ENCODE measurements around the gene APH1A. TPM values are rescaled to one million over a fixed set of nuclear protein-coding genes. Genes with fewer than 3 reads are reported as not detected.
"Not testable (repeated sequence)": the region's sequence is repeated elsewhere in the genome, so short reads cannot be mapped to it uniquely, and the experiment has no call there.

Gene APH1A
- total RNA-seq (2022), result 93.8 and 96.7 TPM in 2 replicates
- Bru-seq, nascent RNA, result percentile 80 among the genes with signal in this experiment
- percentile 93 among the genes with signal in this experiment for BruChase-seq, experiment 1, labeled RNA remaining after a 2-hour chase
- percentile 98 among the genes with signal in this experiment for BruChase-seq, experiment 2, labeled RNA remaining after a 6-hour chase
- long read RNA-seq, transcript APH1A-202 (6 exons, 2,353 nt), result major isoform, 15 of 47 reads
- long read RNA-seq, partial matches to known transcripts, result 6 of 47 reads
- long read RNA-seq, other reads (novel, unspliced or antisense), result 22 of 47 reads

GRCh38 chr1:150268705-150269403 is at the start of gene APH1A:
Gene APH1A (minus strand): TSS chr1:150269016. CDS start chr1:150268810, 206 bp downstream.
- Mint-ChIP-seq H3K9me3 (ENCODE audit: unreplicated experiment) (no peaks in the 10 kb centered on the region), H3K27ac (ENCODE audit: unreplicated experiment) (peak within 1 kb of the TSS; percentile 60), H3K36me3 (ENCODE audit: insufficient read depth, unreplicated experiment) (peaks cover 5% of the 10 kb centered on the region), H3K4me1 (ENCODE audit: low read depth, unreplicated experiment) (peaks cover 14% of the 10 kb centered on the region), H3K4me3 (ENCODE audit: unreplicated experiment) (peak within 1 kb of the TSS; percentile 87), H3K27me3 (ENCODE audit: insufficient read depth, unreplicated experiment) (no peaks in the 10 kb centered on the region)
- intact Hi-C loops (cut with micrococcal nuclease; ENCODE audit: unreplicated experiment), result loop anchor here (1.0 to 2.0 kb wide), 2 partner anchors 14 to 33 kb away; partner anchors contain the start of genes ANP32E and CIART
- POLR2A ChIA-PET, result interaction anchor here (0.6 to 1.0 kb wide), 2 partner anchors 9 to 174 kb away, joined by 3 read pairs; no protein-coding TSS in a partner anchor
- peak within 1 kb of the TSS; percentile 68 for H3K4me3 ChIP-seq (ENCODE audit: low read depth, low read length)
- peak; percentile 95 to 97 for DNase-seq
- CTCF ChIA-PET, result no interaction called here
- TF ChIP-seq, protein P1, sequence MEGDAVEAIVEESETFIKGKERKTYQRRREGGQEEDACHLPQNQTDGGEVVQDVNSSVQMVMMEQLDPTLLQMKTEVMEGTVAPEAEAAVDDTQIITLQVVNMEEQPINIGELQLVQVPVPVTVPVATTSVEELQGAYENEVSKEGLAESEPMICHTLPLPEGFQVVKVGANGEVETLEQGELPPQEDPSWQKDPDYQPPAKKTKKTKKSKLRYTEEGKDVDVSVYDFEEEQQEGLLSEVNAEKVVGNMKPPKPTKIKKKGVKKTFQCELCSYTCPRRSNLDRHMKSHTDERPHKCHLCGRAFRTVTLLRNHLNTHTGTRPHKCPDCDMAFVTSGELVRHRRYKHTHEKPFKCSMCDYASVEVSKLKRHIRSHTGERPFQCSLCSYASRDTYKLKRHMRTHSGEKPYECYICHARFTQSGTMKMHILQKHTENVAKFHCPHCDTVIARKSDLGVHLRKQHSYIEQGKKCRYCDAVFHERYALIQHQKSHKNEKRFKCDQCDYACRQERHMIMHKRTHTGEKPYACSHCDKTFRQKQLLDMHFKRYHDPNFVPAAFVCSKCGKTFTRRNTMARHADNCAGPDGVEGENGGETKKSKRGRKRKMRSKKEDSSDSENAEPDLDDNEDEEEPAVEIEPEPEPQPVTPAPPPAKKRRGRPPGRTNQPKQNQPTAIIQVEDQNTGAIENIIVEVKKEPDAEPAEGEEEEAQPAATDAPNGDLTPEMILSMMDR (IDR thresholded peaks at IDR 0.05; ENCODE audit: insufficient read depth in 1 of 2, low read depth in 1 of 2, low read length in 1 of 2, severe bottlenecking in 1 of 2, unreplicated experiment in 1 of 2), result no peak
- no TSS peak for BruUV-seq (replicated peaks)
- no peaks in the 10 kb centered on the region for H3K4me1 ChIP-seq
- H3K27me3 ChIP-seq (replicated peaks; ENCODE audit: control insufficient read depth, insufficient read depth, low read length), result no peaks in the 10 kb centered on the region
- no peaks in the 10 kb centered on the region; the same call in 1 of the 2 replicates for H3K36me3 ChIP-seq (ENCODE audit: control insufficient read depth, insufficient read depth, low read length)
- H3K9me3 ChIP-seq, result no peaks in the 10 kb centered on the region

DNA sequence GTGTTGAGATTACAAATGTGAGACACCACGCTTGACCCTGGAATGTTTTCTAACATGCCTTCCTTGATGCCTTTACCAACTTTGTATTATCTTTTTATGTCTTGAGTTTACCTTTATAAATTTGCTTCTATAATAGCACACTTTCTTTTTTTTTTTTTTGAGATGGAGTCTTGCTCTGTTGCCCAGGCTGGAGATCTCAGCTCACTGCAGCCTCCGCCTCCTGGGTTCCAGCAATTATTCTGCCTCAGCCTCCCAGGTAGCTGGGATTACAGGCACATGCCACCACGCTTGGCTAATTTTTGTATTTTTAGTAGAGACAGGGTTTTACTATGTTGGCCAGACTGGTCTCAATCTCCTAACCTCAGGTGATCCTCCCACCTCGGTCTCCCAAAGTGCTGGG is 45.9 kb upstream of the APH1A start:
- H3K4me1 ChIP-seq; H3K27me3 Mint-ChIP-seq (ENCODE audit: insufficient read depth, unreplicated experiment); H3K9me3 ChIP-seq; POLR2A ChIA-PET; H3K4me3 ChIP-seq (ENCODE audit: low read depth, low read length); H3K4me3 Mint-ChIP-seq (ENCODE audit: unreplicated experiment); H3K27me3 ChIP-seq (replicated peaks; ENCODE audit: control insufficient read depth, insufficient read depth, low read length); H3K36me3 ChIP-seq (ENCODE audit: control insufficient read depth, insufficient read depth, low read length); H3K36me3 Mint-ChIP-seq (ENCODE audit: insufficient read depth, unreplicated experiment); H3K9me3 Mint-ChIP-seq (ENCODE audit: unreplicated experiment); intact Hi-C loops (cut with micrococcal nuclease; ENCODE audit: unreplicated experiment); H3K4me1 Mint-ChIP-seq (ENCODE audit: low read depth, unreplicated experiment); DNase-seq; CTCF ChIA-PET; H3K27ac Mint-ChIP-seq (ENCODE audit: unreplicated experiment); BruUV-seq (replicated peaks): not testable (repeated sequence)

- no TSS peak for BruUV-seq (replicated peaks)
- peaks cover 7% of the 10 kb centered on the region for H3K36me3 Mint-ChIP-seq (ENCODE audit: insufficient read depth, unreplicated experiment)
- H3K4me3 Mint-ChIP-seq (ENCODE audit: unreplicated experiment), result no peak overlapping the region
- ChIA-PET POLR2A (no interaction called here), CTCF (no interaction called here)
- DNase-seq, result no peak
- TF ChIP-seq, protein P1 (IDR thresholded peaks at IDR 0.05; ENCODE audit: insufficient read depth in 1 of 2, low read depth in 1 of 2, low read length in 1 of 2, severe bottlenecking in 1 of 2, unreplicated experiment in 1 of 2), result no peak
- H3K4me1 ChIP-seq, result no peaks in the 10 kb centered on the region
- H3K4me1 Mint-ChIP-seq (ENCODE audit: low read depth, unreplicated experiment), result no peaks in the 10 kb centered on the region
- H3K27me3 ChIP-seq (replicated peaks; ENCODE audit: control insufficient read depth, insufficient read depth, low read length), result no peaks in the 10 kb centered on the region
- H3K4me3 ChIP-seq (ENCODE audit: low read depth, low read length), result no peak overlapping the region
- intact Hi-C loops (cut with micrococcal nuclease; ENCODE audit: unreplicated experiment), result no loop called here
- no peaks in the 10 kb centered on the region for H3K36me3 ChIP-seq (ENCODE audit: control insufficient read depth, insufficient read depth, low read length)
- no peaks in the 10 kb centered on the region for H3K27me3 Mint-ChIP-seq (ENCODE audit: insufficient read depth, unreplicated experiment)
- no peaks in the 10 kb centered on the region for H3K9me3 ChIP-seq
- H3K9me3 Mint-ChIP-seq (ENCODE audit: unreplicated experiment), result no peaks in the 10 kb centered on the region
- H3K27ac Mint-ChIP-seq (ENCODE audit: unreplicated experiment), result no peak overlapping the region
Observed at GRCh38 chr1:150311762-150312161, 42.9 kb upstream of the APH1A start.
